ENCODE results near the gene CCNI.
"Not testable (repeated sequence)": the region's sequence is repeated elsewhere in the genome, so short reads cannot be mapped to it uniquely, and the experiment has no call there.

CCNI gene

GRCh38 chr4:77082886-77083608 lies 7.3 kb upstream of the CCNI start:
- H3K27me3 ChIP-seq (ENCODE audit: insufficient read depth, poor library complexity, severe bottlenecking), result no peaks in the 10 kb centered on the region
- DNase-seq (ENCODE audit: low read depth in 1 of 2, low spot score in 1 of 2), result peak in 1 of 2 experiments; percentile 64
- H3K27ac ChIP-seq (replicated peaks), result peak overlapping the region; percentile 21; the same call in 1 of the 2 replicates
- H3K4me3 ChIP-seq (replicated peaks; ENCODE audit: insufficient read depth, low read length), result no peak overlapping the region
- TF ChIP-seq GABPA (IDR thresholded peaks at IDR 0.05; ENCODE audit: low read depth) (no peak), REST (IDR thresholded peaks at IDR 0.05; ENCODE audit: insufficient replicate concordance, low read depth) (no peak), POLR2AphosphoS5 (IDR thresholded peaks at IDR 0.05; ENCODE audit: low read depth) (peak; percentile 55; the same call in 1 of the 2 replicates)

- peak in 1 of 2 experiments; percentile 48 for DNase-seq (ENCODE audit: low read depth in 1 of 2, low spot score in 1 of 2)
- not testable (repeated sequence) for H3K27ac ChIP-seq (replicated peaks); H3K4me3 ChIP-seq (replicated peaks; ENCODE audit: insufficient read depth, low read length); H3K27me3 ChIP-seq (ENCODE audit: insufficient read depth, poor library complexity, severe bottlenecking)
Measured at GRCh38 chr4:77080806-77081205, 5.0 kb upstream of the CCNI start.

GRCh38 chr4:77079281-77079680 lies 3.5 kb upstream of the CCNI start:
- TF ChIP-seq REST (IDR thresholded peaks at IDR 0.05; ENCODE audit: insufficient replicate concordance, low read depth) (no peak), CTCF (IDR thresholded peaks at IDR 0.05; ENCODE audit: insufficient read depth, low read length) (no peak)
- Histone ChIP-seq H3K27ac (replicated peaks) (no peak overlapping the region), H3K4me3 (replicated peaks; ENCODE audit: insufficient read depth, low read length) (no peak overlapping the region), H3K27me3 (ENCODE audit: insufficient read depth, poor library complexity, severe bottlenecking) (no peaks in the 10 kb centered on the region)
- DNase-seq (ENCODE audit: low read depth in 1 of 2, low spot score in 1 of 2), result no peak

- Histone ChIP-seq H3K27me3 (ENCODE audit: insufficient read depth, poor library complexity, severe bottlenecking) (no peaks in the 10 kb centered on the region), H3K27ac (replicated peaks) (no peak overlapping the region)
- no peak for DNase-seq (ENCODE audit: low read depth in 1 of 2, low spot score in 1 of 2)
Measured at GRCh38 chr4:77078401-77078800, 2.6 kb upstream of the CCNI start.

More at GRCh38 chr4:77078401-77078800, 2.6 kb upstream of the CCNI start:
- no peak overlapping the region for H3K4me3 ChIP-seq (replicated peaks; ENCODE audit: insufficient read depth, low read length)
- no peak for TF ChIP-seq GABPA (IDR thresholded peaks at IDR 0.05; ENCODE audit: low read depth)
- TF ChIP-seq REST (IDR thresholded peaks at IDR 0.05; ENCODE audit: insufficient replicate concordance, low read depth), result no peak
- no peak for TF ChIP-seq SPI1 (IDR thresholded peaks at IDR 0.05; ENCODE audit: borderline replicate concordance, low read depth)
- TF ChIP-seq POLR2AphosphoS5 (IDR thresholded peaks at IDR 0.05; ENCODE audit: low read depth), result no peak
- TF ChIP-seq CTCF (IDR thresholded peaks at IDR 0.05; ENCODE audit: insufficient read depth, low read length), result no peak
